Amniotic stem cell (primary cell): ENCODE data around the gene PURA.

Experiments used
- DNase-seq: peaks from one replicate; lab custom pipeline; 2025; lab: John Stamatoyannopoulos, UW

Gene PURA

GRCh38 chr5:140159014-140159927 lies 45.4 kb downstream of the PURA start:
- no peak for DNase-seq

GRCh38 chr5:140162275-140162674 lies 48.4 kb downstream of the PURA start:
- DNase-seq = no peak

GRCh38 chr5:140162781-140163180 lies 48.9 kb downstream of the PURA start:
- no peak for DNase-seq

- no peak for DNase-seq
Observed at GRCh38 chr5:140165101-140165922, 51.4 kb downstream of the PURA start.

GRCh38 chr5:140165923-140166270 lies 52.0 kb downstream of the PURA start:
- DNase-seq = no peak

- no peak for DNase-seq
Observed at GRCh38 chr5:140166911-140167310, 53.0 kb downstream of the PURA start.

- DNase-seq = no peak
Observed at GRCh38 chr5:140168371-140168770, 54.5 kb downstream of the PURA start.

GRCh38 chr5:140169410-140169809 lies 55.5 kb downstream of the PURA start:
- no peak for DNase-seq

GRCh38 chr5:140172483-140172882 lies 58.6 kb downstream of the PURA start:
- DNase-seq = no peak

- no peak for DNase-seq
Observed at GRCh38 chr5:140174014-140174413, 60.1 kb downstream of the PURA start.

GRCh38 chr5:140174465-140175366 lies 60.8 kb downstream of the PURA start, which contains the start of gene CYSTM1:
CYSTM1 (plus strand) TSS chr5:140175188; CDS start chr5:140194466, 19,278 bp downstream.
- peak; percentile 78 for DNase-seq
